ENCODE data around the gene NIT1. TPM values are rescaled to one million over a fixed set of nuclear protein-coding genes. Genes with fewer than 3 reads are reported as not detected.

NIT1 gene
- total and polyA plus RNA-seq, 2 donors from 2014 or later: 42.3 to 91.5 TPM

DNA sequence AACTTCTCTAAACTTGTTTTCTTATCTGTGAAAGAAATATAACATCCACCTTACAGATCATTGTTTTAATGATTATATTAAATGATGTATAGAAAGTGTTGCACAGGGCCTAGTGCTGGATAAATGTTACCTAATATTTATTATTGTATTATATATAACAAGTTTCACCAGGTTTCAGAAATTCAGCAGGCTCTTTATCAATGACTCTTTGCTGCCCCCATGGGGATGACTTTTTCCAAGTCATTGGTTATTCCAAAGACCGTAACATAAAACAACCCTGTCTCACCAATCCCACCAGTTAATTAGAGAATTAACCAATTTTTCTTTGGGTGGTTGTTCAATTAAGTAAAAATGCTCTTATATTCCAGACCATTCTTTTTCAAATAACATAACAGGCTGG, 21.9 kb downstream of the NIT1 start:
- FAIRE-seq: no peak
- TF ChIP-seq, protein P1, sequence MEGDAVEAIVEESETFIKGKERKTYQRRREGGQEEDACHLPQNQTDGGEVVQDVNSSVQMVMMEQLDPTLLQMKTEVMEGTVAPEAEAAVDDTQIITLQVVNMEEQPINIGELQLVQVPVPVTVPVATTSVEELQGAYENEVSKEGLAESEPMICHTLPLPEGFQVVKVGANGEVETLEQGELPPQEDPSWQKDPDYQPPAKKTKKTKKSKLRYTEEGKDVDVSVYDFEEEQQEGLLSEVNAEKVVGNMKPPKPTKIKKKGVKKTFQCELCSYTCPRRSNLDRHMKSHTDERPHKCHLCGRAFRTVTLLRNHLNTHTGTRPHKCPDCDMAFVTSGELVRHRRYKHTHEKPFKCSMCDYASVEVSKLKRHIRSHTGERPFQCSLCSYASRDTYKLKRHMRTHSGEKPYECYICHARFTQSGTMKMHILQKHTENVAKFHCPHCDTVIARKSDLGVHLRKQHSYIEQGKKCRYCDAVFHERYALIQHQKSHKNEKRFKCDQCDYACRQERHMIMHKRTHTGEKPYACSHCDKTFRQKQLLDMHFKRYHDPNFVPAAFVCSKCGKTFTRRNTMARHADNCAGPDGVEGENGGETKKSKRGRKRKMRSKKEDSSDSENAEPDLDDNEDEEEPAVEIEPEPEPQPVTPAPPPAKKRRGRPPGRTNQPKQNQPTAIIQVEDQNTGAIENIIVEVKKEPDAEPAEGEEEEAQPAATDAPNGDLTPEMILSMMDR (IDR thresholded peaks at IDR 0.05; ENCODE audit: borderline replicate concordance, extremely low read depth, insufficient read depth): peak; percentile 36
- Histone ChIP-seq H3K4me1 (ENCODE audit: control insufficient read depth in 2 of 3, insufficient read depth in 2 of 3, low read depth in 1 of 3, low read length in 3 of 3) (peaks cover 0 to 6% (median 0%) of the 10 kb centered on the region in 3 donors), H3K36me3 (ENCODE audit: control insufficient read depth in 2 of 3, insufficient read depth in 3 of 3, low read length in 3 of 3) (no peaks in the 10 kb centered on the region), H3K9ac (ENCODE audit: low read length in 3 of 3) (no peak overlapping the region), H3K4me3 (ENCODE audit: low read length in 3 of 3) (no peak overlapping the region), H3K27me3 (ENCODE audit: control insufficient read depth, insufficient read depth, low read length) (no peaks in the 10 kb centered on the region), H3K9me3 (ENCODE audit: control insufficient read depth in 2 of 3, insufficient read depth in 1 of 3, low read length in 3 of 3) (no peaks in the 10 kb centered on the region), H3K27ac (ENCODE audit: low read depth in 2 of 2, low read length in 2 of 2) (no peak overlapping the region)
- peak in 3 of 5 donors; percentile 33 to 69 (median 59) for DNase-seq
- intact Hi-C loops (cut with DNase I): no loop called here

DNA sequence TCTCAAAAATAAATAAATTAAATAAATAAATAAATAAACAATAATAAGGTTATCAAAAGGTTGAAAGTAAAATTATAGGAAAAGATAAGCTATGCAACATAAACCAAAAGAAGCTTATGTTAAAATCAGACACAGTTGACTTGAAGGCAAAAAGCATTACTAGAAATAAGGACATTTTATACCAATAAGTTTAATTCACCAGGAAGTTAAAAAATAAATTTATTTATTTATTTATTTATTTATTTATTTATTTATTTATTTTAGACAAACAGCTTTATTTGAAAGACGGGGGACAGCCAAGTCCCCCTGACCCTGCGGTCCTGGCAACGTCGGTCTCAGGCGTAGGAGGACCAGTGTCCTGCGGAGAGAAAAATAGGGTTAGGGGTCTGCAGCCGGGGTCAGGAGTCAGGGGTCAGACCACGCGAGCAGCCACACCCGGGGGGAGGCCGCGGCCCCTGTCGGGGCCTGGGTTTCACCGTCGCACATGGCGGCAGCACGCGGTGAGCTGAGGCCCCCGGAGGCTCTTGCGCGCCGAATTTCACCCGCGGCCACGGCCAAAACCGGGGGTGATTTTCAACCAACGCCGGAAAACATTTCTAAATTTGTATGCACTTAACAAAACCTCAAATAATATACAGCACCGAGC, 23.0 kb downstream of the NIT1 start:
- peaks cover 0 to 6% (median 0%) of the 10 kb centered on the region in 3 donors for H3K4me1 ChIP-seq (ENCODE audit: control insufficient read depth in 2 of 3, insufficient read depth in 2 of 3, low read depth in 1 of 3, low read length in 3 of 3)
- H3K27me3 ChIP-seq (ENCODE audit: control insufficient read depth, insufficient read depth, low read length): no peaks in the 10 kb centered on the region
- no peaks in the 10 kb centered on the region for H3K36me3 ChIP-seq (ENCODE audit: control insufficient read depth in 2 of 3, insufficient read depth in 3 of 3, low read length in 3 of 3)
- intact Hi-C loops (cut with DNase I): no loop called here
- no peak overlapping the region for H3K9ac ChIP-seq (ENCODE audit: low read length in 3 of 3)
- TF ChIP-seq, protein P1 (IDR thresholded peaks at IDR 0.05; ENCODE audit: borderline replicate concordance, extremely low read depth, insufficient read depth): no peak
- no peak overlapping the region for H3K4me3 ChIP-seq (ENCODE audit: low read length in 3 of 3)
- FAIRE-seq (no peak), DNase-seq (no peak)
- H3K27ac ChIP-seq (ENCODE audit: low read depth in 2 of 2, low read length in 2 of 2): no peak overlapping the region
- no peaks in the 10 kb centered on the region for H3K9me3 ChIP-seq (ENCODE audit: control insufficient read depth in 2 of 3, insufficient read depth in 1 of 3, low read length in 3 of 3)

DNA sequence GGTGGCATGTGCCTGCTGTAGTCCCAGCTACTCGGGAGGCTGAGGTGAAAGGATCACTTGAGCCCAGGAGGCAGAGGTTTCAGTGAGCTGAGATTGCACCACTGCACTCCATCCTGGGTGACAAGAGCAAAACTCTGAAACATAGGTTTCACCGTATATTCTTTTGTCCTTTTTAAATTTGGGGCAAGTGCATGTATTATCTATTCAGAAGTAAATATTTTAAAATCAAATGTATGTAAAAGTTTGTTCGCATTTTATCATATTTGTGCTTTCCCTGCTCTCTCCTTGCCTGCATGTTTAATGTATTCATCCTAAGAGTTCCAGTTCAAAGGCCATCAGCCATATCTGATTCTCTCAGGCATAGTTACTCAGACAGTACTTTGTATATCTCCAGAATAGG, 27.9 kb downstream of the NIT1 start:
- H3K27ac ChIP-seq (ENCODE audit: low read depth in 2 of 2, low read length in 2 of 2): no peak overlapping the region
- H3K9me3 ChIP-seq (ENCODE audit: control insufficient read depth in 2 of 3, insufficient read depth in 1 of 3, low read length in 3 of 3): no peaks in the 10 kb centered on the region
- H3K27me3 ChIP-seq (ENCODE audit: control insufficient read depth, insufficient read depth, low read length): no peaks in the 10 kb centered on the region
- FAIRE-seq (no peak), DNase-seq (no peak)
- no peak overlapping the region for H3K4me3 ChIP-seq (ENCODE audit: low read length in 3 of 3)
- no peak overlapping the region for H3K9ac ChIP-seq (ENCODE audit: low read length in 3 of 3)
- TF ChIP-seq, protein P1 (IDR thresholded peaks at IDR 0.05; ENCODE audit: borderline replicate concordance, extremely low read depth, insufficient read depth): no peak
- no peaks in the 10 kb centered on the region for H3K36me3 ChIP-seq (ENCODE audit: control insufficient read depth in 2 of 3, insufficient read depth in 3 of 3, low read length in 3 of 3)
- intact Hi-C loops (cut with DNase I): no loop called here
- H3K4me1 ChIP-seq (ENCODE audit: control insufficient read depth in 2 of 3, insufficient read depth in 2 of 3, low read depth in 1 of 3, low read length in 3 of 3): no peaks in the 10 kb centered on the region
